H9 (cell line): Measurements from ENCODE around the gene CHD3. TPM values are rescaled to one million over a fixed set of nuclear protein-coding genes. Genes with fewer than 3 reads are reported as not detected.

ENCODE experiments used
- DNase-seq: peaks from one replicate; pipeline ENCODE4 v3.0.0-alpha.2; 2017
- H2AFZ ChIP-seq: one replicate; pipeline ENCODE4 v1.6.1; 2013; ENCODE audit warnings: mild to moderate bottlenecking, low read length, control low read depth, moderate library complexity
- H2AK5ac ChIP-seq: 2 replicates; pipeline ENCODE4 v1.6.1; 2013; ENCODE audit warnings: low read length, control low read depth, mixed read lengths; ENCODE audit not compliant: insufficient read length
- H2BK120ac ChIP-seq: one replicate; pipeline ENCODE4 v1.6.1; 2013; ENCODE audit warnings: low read depth, mild to moderate bottlenecking, low read length, control low read depth, inconsistent platforms; ENCODE audit not compliant: poor library complexity, severe bottlenecking
- H2BK12ac ChIP-seq: 2 replicates; pipeline ENCODE4 v1.6.1; 2013; ENCODE audit warnings: low read length, control low read depth, mixed read lengths, low read depth; ENCODE audit not compliant: insufficient read length
- H2BK15ac ChIP-seq: 2 replicates; pipeline ENCODE4 v1.6.1; 2013; ENCODE audit warnings: low read depth, low read length, control low read depth
- H2BK20ac ChIP-seq: one replicate; pipeline ENCODE4 v1.6.1; 2013; ENCODE audit warnings: low read depth, mild to moderate bottlenecking, low read length, control low read depth, inconsistent platforms; ENCODE audit not compliant: poor library complexity, severe bottlenecking
- H2BK5ac ChIP-seq: 2 replicates; pipeline ENCODE4 v1.6.1; 2013; ENCODE audit warnings: low read length, control low read depth, mixed read lengths; ENCODE audit not compliant: insufficient read length
- H3K14ac ChIP-seq: 2 replicates; pipeline ENCODE4 v1.6.1; 2013; ENCODE audit warnings: low read length, control low read depth; ENCODE audit not compliant: insufficient read depth
- H3K18ac ChIP-seq: 2 replicates; pipeline ENCODE4 v1.6.1; 2013; ENCODE audit warnings: low read depth, mild to moderate bottlenecking, mixed read lengths, low read length, control low read depth; ENCODE audit not compliant: insufficient read length
- H3K23ac ChIP-seq: 2 replicates; pipeline ENCODE4 v1.6.1; 2013; ENCODE audit warnings: low read length, control low read depth, mixed read lengths, low read depth; ENCODE audit not compliant: insufficient read length
- H3K23me2 ChIP-seq: 2 replicates; pipeline ENCODE4 v1.6.1; 2013; ENCODE audit warnings: low read depth, mild to moderate bottlenecking, mixed read lengths, low read length, control low read depth; ENCODE audit not compliant: insufficient read length, poor library complexity, severe bottlenecking
- H3K27ac ChIP-seq: 2 replicates; pipeline ENCODE4 v1.5.1; 2013; ENCODE audit warnings: low read length, control low read depth, mixed read lengths, low read depth; ENCODE audit not compliant: insufficient read length
- H3K27me3 ChIP-seq: 2 replicates; pipeline ENCODE4 v1.6.1; 2013; ENCODE audit warnings: low read length, control low read depth, inconsistent platforms; ENCODE audit not compliant: insufficient read depth
- H3K4ac ChIP-seq: 2 replicates; pipeline ENCODE4 v1.6.1; 2013; ENCODE audit warnings: low read depth, mild to moderate bottlenecking, control low read depth, inconsistent platforms, low read length, moderate library complexity
- H3K4me1 ChIP-seq: 2 replicates; pipeline ENCODE4 v1.6.1; 2013; ENCODE audit warnings: low read length, control low read depth, inconsistent platforms; ENCODE audit not compliant: insufficient read depth
- H3K4me2 ChIP-seq: 2 replicates; pipeline ENCODE4 v1.6.1; 2013; ENCODE audit warnings: low read length, control low read depth, mixed read lengths; ENCODE audit not compliant: insufficient read length, insufficient read depth
- H3K56ac ChIP-seq: 2 replicates; pipeline ENCODE4 v1.6.1; 2013; ENCODE audit warnings: low read depth, mild to moderate bottlenecking, mixed read lengths, low read length, control low read depth; ENCODE audit not compliant: insufficient read length
- H3K79me1 ChIP-seq: 2 replicates; pipeline ENCODE4 v1.6.1; 2013; ENCODE audit warnings: low read depth, mild to moderate bottlenecking, moderate library complexity, low read length, control low read depth, inconsistent platforms; ENCODE audit not compliant: insufficient read depth, poor library complexity, severe bottlenecking
- H3K79me2 ChIP-seq: 2 replicates; pipeline ENCODE4 v1.6.1; 2013; ENCODE audit warnings: low read length, control low read depth, inconsistent platforms; ENCODE audit not compliant: insufficient read depth
- H3K9ac ChIP-seq: 2 replicates; pipeline ENCODE4 v1.6.1; 2013; ENCODE audit warnings: low read length, control low read depth, mixed read lengths; ENCODE audit not compliant: insufficient read length; ENCODE audit errors: extremely low read depth
- H3K9me3 ChIP-seq: one replicate; pipeline ENCODE4 v1.6.1; 2013; ENCODE audit warnings: low read depth, low read length, inconsistent platforms; ENCODE audit not compliant: control insufficient read depth
- H3T11ph ChIP-seq: one replicate; pipeline ENCODE4 v1.6.1; 2013; ENCODE audit warnings: mild to moderate bottlenecking, low read length, control low read depth, inconsistent platforms
- H4K20me1 ChIP-seq: one replicate; pipeline ENCODE4 v1.6.1; 2013; ENCODE audit not compliant: control insufficient read depth, insufficient read length, insufficient read depth
- H4K5ac ChIP-seq: 2 replicates; pipeline ENCODE4 v1.6.1; 2013; ENCODE audit warnings: low read depth, mild to moderate bottlenecking, mixed read lengths, low read length, control low read depth; ENCODE audit not compliant: insufficient read length
- H4K8ac ChIP-seq: replicated peaks from 2 replicates; pipeline ENCODE4 v1.6.1; 2013; ENCODE audit warnings: low read length, control low read depth, mixed read lengths, low read depth; ENCODE audit not compliant: insufficient read length
- H4K91ac ChIP-seq: 2 replicates; pipeline ENCODE4 v1.6.1; 2013; ENCODE audit warnings: low read depth, mild to moderate bottlenecking, moderate library complexity, mixed read lengths, low read length, control low read depth; ENCODE audit not compliant: insufficient read length
- H3K27ac Mint-ChIP-seq, 3 experiments: 2 replicates in 2 of 3; 3 replicates in 1 of 3; pipeline ENCODE4 v1.8.0; 2020 to 2021; ENCODE audit warnings: mixed read lengths in 3 of 3, mild to moderate bottlenecking in 1 of 3, moderate library complexity in 1 of 3
- H3K27me3 Mint-ChIP-seq: 2 replicates; pipeline ENCODE4 v1.8.0; 2021; ENCODE audit warnings: low read depth, mild to moderate bottlenecking, moderate library complexity, mixed read lengths
- H3K36me3 Mint-ChIP-seq, 3 experiments: 2 replicates in 2 of 3; 3 replicates in 1 of 3; pipeline ENCODE4 v1.8.0; 2020 to 2021; ENCODE audit warnings: low read depth in 3 of 3, mixed read lengths in 3 of 3; ENCODE audit not compliant: insufficient read depth in 1 of 3
- H3K4me1 Mint-ChIP-seq, 2 experiments: 2 replicates each; pipeline ENCODE4 v1.8.0; 2020; ENCODE audit warnings: mixed read lengths in 2 of 2
- H3K4me3 Mint-ChIP-seq, 2 experiments: 2 replicates in 1 of 2; 3 replicates in 1 of 2; pipeline ENCODE4 v1.8.0; 2020 to 2021; ENCODE audit warnings: mild to moderate bottlenecking in 2 of 2, mixed read lengths in 2 of 2, moderate library complexity in 1 of 2
- H3K9me3 Mint-ChIP-seq, 2 experiments: 2 replicates in 1 of 2; 3 replicates in 1 of 2; pipeline ENCODE4 v1.8.0; 2020; ENCODE audit warnings: mild to moderate bottlenecking in 2 of 2, mixed read lengths in 2 of 2, moderate library complexity in 1 of 2
- CTCF ChIP-seq: fragments of 200-600 bp; sonication (generic); conservative IDR thresholded peaks from 3 replicates; pipeline ENCODE4 v1.8.0; 2021; ENCODE audit warnings: antibody characterized with exemption, mild to moderate bottlenecking
- WGBS: extraction: QIAGEN DNeasy Blood & Tissue Kit; methylation state at CpG from one replicate; pipeline ENCODE4 v1.1.7; 2013; ENCODE audit warnings: missing lambda C conversion rate, low lambda C conversion rate, mixed read lengths; ENCODE audit not compliant: insufficient read length; ENCODE audit errors: extremely low coverage; 5-methylcytosine and 5-hydroxymethylcytosine counted together
- total RNA-seq: library from RNA; stranded (reverse); gene quantifications from 2 replicates; pipeline ENCODE4 v1.2.1, GENCODE V29; 2021

Gene CHD3
- total RNA-seq, 1 experiment from 2014 or later = 33.2 TPM

GRCh38 chr17:7852919-7853690 lies 35.5 kb upstream of the CHD3 start:
- Histone ChIP-seq H3K4me1 (no peaks in the 10 kb centered on the region; the same call in 1 of the 2 replicates), H2BK120ac (no peak overlapping the region), H4K91ac (no peak overlapping the region), H2BK12ac (no peak overlapping the region), H2BK20ac (no peak overlapping the region), H3K79me1 (no peaks in the 10 kb centered on the region), H3K56ac (no peak overlapping the region), H3K14ac (no peak overlapping the region), H4K8ac (no peak overlapping the region), H3K9me3 (no peaks in the 10 kb centered on the region), H3K23me2 (peaks cover 30% of the 10 kb centered on the region), H3K9ac (no peak overlapping the region), H2BK15ac (no peak overlapping the region), H3K4me2 (peak overlapping the region; percentile 35), H3K79me2 (no peaks in the 10 kb centered on the region), H2AFZ (no peak overlapping the region), H3K27ac (no peak overlapping the region), H2BK5ac (no peak overlapping the region), H4K5ac (no peak overlapping the region), H3K27me3 (peaks cover 30% of the 10 kb centered on the region; the same call in 1 of the 2 replicates), H3K4ac (no peak overlapping the region), H2AK5ac (no peak overlapping the region), H3K23ac (no peak overlapping the region), H3K18ac (no peak overlapping the region), H3T11ph (no peak overlapping the region), H4K20me1 (no peaks in the 10 kb centered on the region)
- Mint-ChIP-seq H3K4me1 (peaks cover 16 to 31% of the 10 kb centered on the region in 2 experiments), H3K27me3 (peaks cover 18% of the 10 kb centered on the region), H3K27ac (no peak overlapping the region), H3K4me3 (peak overlapping the region in 1 of 2 experiments; percentile 40; a peak in 1 of 5 replicates), H3K36me3 (peaks cover 0 to 38% (median 24%) of the 10 kb centered on the region in 3 experiments; a peak in 4 of 7 replicates), H3K9me3 (0 out of 5 replicates have a peak, but pooled peaks cover 0 to 3% of the 10 kb centered on the region in 2 experiments)
- TF ChIP-seq CTCF = no peak
- WGBS = no CpG with 5 or more reads among the region's 51 CpGs
- peak; percentile 72 for DNase-seq
